Effector CD8-positive, alpha-beta T cell (primary cell): ENCODE measurements around the gene E2F1.
"Not testable (repeated sequence)": the region's sequence is repeated elsewhere in the genome, so short reads cannot be mapped to it uniquely, and the experiment has no call there.

Experiments
- DNase-seq: peaks from one replicate; lab custom pipeline; 2025; lab: John Stamatoyannopoulos, UW

E2F1 gene

GRCh38 chr20:33657704-33658095, 28.5 kb downstream of the E2F1 start:
- no peak for DNase-seq

- no peak for DNase-seq
Measured at GRCh38 chr20:33656783-33657703, 29.1 kb downstream of the E2F1 start.

- DNase-seq, result no peak
Measured at GRCh38 chr20:33656010-33656782, 30.0 kb downstream of the E2F1 start.

GRCh38 chr20:33655164-33655563, 31.0 kb downstream of the E2F1 start:
- no peak for DNase-seq

GRCh38 chr20:33654680-33655161, 31.5 kb downstream of the E2F1 start:
- DNase-seq, result no peak

- no peak for DNase-seq
Measured at GRCh38 chr20:33653900-33654596, 32.1 kb downstream of the E2F1 start.

GRCh38 chr20:33653218-33653899, 32.8 kb downstream of the E2F1 start:
- no peak for DNase-seq

- DNase-seq, result no peak
Measured at GRCh38 chr20:33651562-33652048, 34.6 kb downstream of the E2F1 start.

GRCh38 chr20:33650753-33651561, 35.2 kb downstream of the E2F1 start:
- DNase-seq, result no peak

- DNase-seq, result no peak
Measured at GRCh38 chr20:33650111-33650752, 36.0 kb downstream of the E2F1 start.

- no peak for DNase-seq
Measured at GRCh38 chr20:33649201-33649681, 36.9 kb downstream of the E2F1 start.

- DNase-seq, result no peak
Measured at GRCh38 chr20:33648396-33649004, 37.7 kb downstream of the E2F1 start.

GRCh38 chr20:33647603-33648395, 38.4 kb downstream of the E2F1 start:
- no peak for DNase-seq

- not testable (repeated sequence) for DNase-seq
Measured at GRCh38 chr20:33646959-33647602, 39.1 kb downstream of the E2F1 start.

GRCh38 chr20:33646191-33646590, 40.0 kb downstream of the E2F1 start:
- DNase-seq, result no peak

- DNase-seq, result no peak
Measured at GRCh38 chr20:33645396-33645795, 40.8 kb downstream of the E2F1 start.

- no peak for DNase-seq
Measured at GRCh38 chr20:33645072-33645358, 41.2 kb downstream of the E2F1 start.

GRCh38 chr20:33644313-33645071, 41.7 kb downstream of the E2F1 start:
- DNase-seq, result no peak
